Esophagus muscularis mucosa (tissue), 4 donors: ENCODE data around the gene SLC37A1. TPM values are rescaled to one million over a fixed set of nuclear protein-coding genes. Genes with fewer than 3 reads are reported as not detected.

Experiments
- DNase-seq: peaks from one replicate; pipeline ENCODE4 v3.0.0-alpha.2; 2017; ENCODE audit errors: extremely low spot score
- H3K27ac ChIP-seq, 4 donors: fragments of 200-600 bp; sonication (generic); replicated peaks in 1 of 4; 1 replicate in 3 of 4; 2 replicates in 1 of 4; pipeline ENCODE4 v1.5.1; 2016 to 2019; ENCODE audit warnings: mild to moderate bottlenecking in 1 of 4
- H3K27me3 ChIP-seq, 4 donors: fragments of 200-600 bp; sonication (generic); one replicate each; pipeline versions ENCODE4 v1.5.1 to v1.6.0; 2016 to 2019
- H3K36me3 ChIP-seq, 4 donors: fragments of 200-600 bp; sonication (generic); one replicate each; pipeline ENCODE4 v1.5.1; 2016 to 2019
- H3K4me1 ChIP-seq, 4 donors: fragments of 200-600 bp; sonication (generic); one replicate each; pipeline ENCODE4 v1.5.1; 2016 to 2019
- H3K4me3 ChIP-seq, 4 donors: fragments of 200-600 bp; sonication (generic); 1 replicate in 2 of 4; 2 replicates in 2 of 4; pipeline ENCODE4 v1.5.1; 2016 to 2019; ENCODE audit warnings: mild to moderate bottlenecking in 4 of 4, moderate library complexity in 1 of 4
- H3K9me3 ChIP-seq, 4 donors: fragments of 200-600 bp; sonication (generic); 1 replicate in 3 of 4; 2 replicates in 1 of 4; pipeline ENCODE4 v1.5.1; 2016 to 2019
- EP300 ChIP-seq: sonication (generic); formaldehyde crosslinking; IDR thresholded peaks from one replicate; pipeline ENCODE4 v1.6.1; 2017; ENCODE audit warnings: antibody characterized with exemption
- POLR2A ChIP-seq: fragments of 450-650 bp; IDR thresholded peaks from one replicate; pipeline ENCODE4 v1.6.1; 2017; ENCODE audit warnings: antibody characterized with exemption, moderate library complexity, mild to moderate bottlenecking, low read depth
- POLR2AphosphoS5 ChIP-seq, 2 donors: sonication (generic); formaldehyde crosslinking; IDR thresholded peaks; one replicate each; pipeline ENCODE4 v1.6.1; 2017; ENCODE audit warnings: antibody characterized with exemption in 2 of 2
- WGBS: methylation state at CpG from one replicate; pipeline ENCODE4 v1.1.5; 2018; 5-methylcytosine and 5-hydroxymethylcytosine counted together
- intact Hi-C: fragments of 100-400 bp; cut with DNase I; formaldehyde crosslinking; loops from one replicate; pipeline ENCODE4 v1.15.1; 2023
- total RNA-seq, 4 donors: library from RNA; depleted of rRNA; stranded (reverse); fragments of >200 nt; gene quantifications; one replicate each; pipeline versions ENCODE4 v1.1.0 to v1.2.1, GENCODE V29; 2016
- TF ChIP-seq, protein P1 (sequence below), 3 experiments: fragments of 200-600 bp in 2 of 3; fragments of 450-650 bp in 1 of 3; sonication (generic) in 2 of 3; IDR thresholded peaks; one replicate each; pipeline ENCODE4 v1.5.1; 2017 to 2019; ENCODE audit warnings: antibody characterized with exemption in 3 of 3, mild to moderate bottlenecking in 2 of 3, moderate library complexity in 1 of 3

The SLC37A1 gene
- total RNA-seq, 4 donors from 2014 or later = 5.4 to 11.1 (median 7.1) TPM

DNA sequence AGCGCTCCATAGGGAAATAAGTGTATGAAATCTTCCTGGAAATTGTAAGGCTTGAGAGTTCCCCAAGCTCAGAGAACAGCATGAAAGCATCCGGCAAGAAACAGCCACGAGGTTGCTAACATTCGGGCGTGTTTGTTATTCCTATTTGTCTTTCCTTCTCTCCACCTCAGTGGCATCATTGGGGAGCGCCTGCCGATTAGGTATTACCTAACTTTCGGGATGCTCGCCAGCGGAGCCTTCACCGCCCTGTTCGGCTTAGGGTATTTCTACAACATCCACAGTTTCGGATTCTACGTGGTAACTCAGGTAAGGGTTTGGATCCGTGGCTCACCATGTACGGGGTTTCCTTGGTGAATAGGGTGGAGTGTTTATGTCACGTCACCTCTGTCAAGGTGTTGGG, 25.7 kb downstream of the SLC37A1 start:
- Histone ChIP-seq H3K27ac (no peak overlapping the region), H3K4me1 (peaks cover 0 to 9% (median 4%) of the 10 kb centered on the region in 4 donors), H3K27me3 (no peaks in the 10 kb centered on the region), H3K9me3 (no peaks in the 10 kb centered on the region), H3K36me3 (peaks cover 0 to 74% (median 49%) of the 10 kb centered on the region in 4 donors), H3K4me3 (no peak overlapping the region)
- intact Hi-C loops = loop anchor here (5.0 kb wide), 1 partner anchor 72 kb away; no protein-coding TSS in a partner anchor
- no peak for DNase-seq
- TF ChIP-seq POLR2AphosphoS5 (IDR thresholded peaks at IDR 0.05) (no peak), EP300 (no peak), POLR2A (no peak)
- TF ChIP-seq, protein P1, sequence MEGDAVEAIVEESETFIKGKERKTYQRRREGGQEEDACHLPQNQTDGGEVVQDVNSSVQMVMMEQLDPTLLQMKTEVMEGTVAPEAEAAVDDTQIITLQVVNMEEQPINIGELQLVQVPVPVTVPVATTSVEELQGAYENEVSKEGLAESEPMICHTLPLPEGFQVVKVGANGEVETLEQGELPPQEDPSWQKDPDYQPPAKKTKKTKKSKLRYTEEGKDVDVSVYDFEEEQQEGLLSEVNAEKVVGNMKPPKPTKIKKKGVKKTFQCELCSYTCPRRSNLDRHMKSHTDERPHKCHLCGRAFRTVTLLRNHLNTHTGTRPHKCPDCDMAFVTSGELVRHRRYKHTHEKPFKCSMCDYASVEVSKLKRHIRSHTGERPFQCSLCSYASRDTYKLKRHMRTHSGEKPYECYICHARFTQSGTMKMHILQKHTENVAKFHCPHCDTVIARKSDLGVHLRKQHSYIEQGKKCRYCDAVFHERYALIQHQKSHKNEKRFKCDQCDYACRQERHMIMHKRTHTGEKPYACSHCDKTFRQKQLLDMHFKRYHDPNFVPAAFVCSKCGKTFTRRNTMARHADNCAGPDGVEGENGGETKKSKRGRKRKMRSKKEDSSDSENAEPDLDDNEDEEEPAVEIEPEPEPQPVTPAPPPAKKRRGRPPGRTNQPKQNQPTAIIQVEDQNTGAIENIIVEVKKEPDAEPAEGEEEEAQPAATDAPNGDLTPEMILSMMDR (IDR thresholded peaks at IDR 0.05) = no peak
- 91% methylated on average over 17 of the region's 17 CpGs for WGBS

DNA sequence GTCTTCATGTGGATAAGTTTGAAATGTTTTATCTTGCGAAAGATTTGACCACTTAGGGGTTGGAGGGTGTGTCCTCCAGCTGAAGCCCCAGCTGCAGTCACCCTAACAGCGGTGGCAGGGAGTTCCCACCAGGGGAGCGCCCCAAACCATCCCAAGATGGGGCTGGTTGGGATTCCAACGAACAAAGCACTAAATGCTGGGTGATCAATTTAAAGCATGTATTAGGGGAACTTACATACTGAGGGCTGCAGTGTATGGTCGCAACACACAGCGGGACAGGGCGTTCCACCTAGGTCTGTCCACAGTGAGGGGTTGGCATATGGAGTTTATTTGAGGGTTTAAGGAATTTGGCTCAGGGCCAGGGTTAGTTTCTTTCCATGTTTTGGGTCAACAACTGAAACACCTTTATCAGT, 26.3 kb downstream of the SLC37A1 start:
- H3K27me3 ChIP-seq = no peaks in the 10 kb centered on the region

DNA sequence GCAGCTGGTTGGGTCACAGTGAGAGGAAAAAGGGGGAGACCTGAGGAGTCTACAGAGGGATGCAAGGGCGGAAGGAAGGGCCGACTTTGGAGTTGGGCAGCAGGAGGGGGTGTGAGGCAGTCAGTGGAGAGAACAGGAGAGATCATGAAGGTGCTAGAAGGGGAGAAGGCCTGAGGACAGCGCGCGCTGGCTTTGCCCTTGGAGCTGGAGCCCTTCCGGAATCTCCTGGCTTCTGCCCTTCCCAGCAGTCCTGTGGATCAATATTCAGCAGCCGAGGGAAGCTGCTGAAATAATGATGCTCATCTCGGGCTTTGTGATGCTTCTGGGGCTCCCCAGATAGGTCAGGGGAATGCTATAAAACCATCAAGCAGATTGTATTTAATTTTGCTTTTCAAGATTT, 26.7 kb downstream of the SLC37A1 start:
- intact Hi-C loops = no loop called here
- 84% methylated on average over 8 of the region's 8 CpGs for WGBS

More for the DNA sequence above, 26.3 kb downstream of the SLC37A1 start:
- 88% methylated on average over 7 of the region's 7 CpGs for WGBS
- Histone ChIP-seq H3K4me3 (no peak overlapping the region), H3K27ac (no peak overlapping the region), H3K36me3 (peaks cover 0 to 73% (median 49%) of the 10 kb centered on the region in 4 donors), H3K9me3 (no peaks in the 10 kb centered on the region), H3K4me1 (peaks cover 0 to 9% (median 4%) of the 10 kb centered on the region in 4 donors)
- no peak for DNase-seq
- intact Hi-C loops = loop anchor here (5.0 kb wide), 1 partner anchor 73 kb away; no protein-coding TSS in a partner anchor
- no peak for TF ChIP-seq EP300
- TF ChIP-seq, protein P1 (IDR thresholded peaks at IDR 0.05) = no peak
- no peak for TF ChIP-seq POLR2AphosphoS5 (IDR thresholded peaks at IDR 0.05)

DNA sequence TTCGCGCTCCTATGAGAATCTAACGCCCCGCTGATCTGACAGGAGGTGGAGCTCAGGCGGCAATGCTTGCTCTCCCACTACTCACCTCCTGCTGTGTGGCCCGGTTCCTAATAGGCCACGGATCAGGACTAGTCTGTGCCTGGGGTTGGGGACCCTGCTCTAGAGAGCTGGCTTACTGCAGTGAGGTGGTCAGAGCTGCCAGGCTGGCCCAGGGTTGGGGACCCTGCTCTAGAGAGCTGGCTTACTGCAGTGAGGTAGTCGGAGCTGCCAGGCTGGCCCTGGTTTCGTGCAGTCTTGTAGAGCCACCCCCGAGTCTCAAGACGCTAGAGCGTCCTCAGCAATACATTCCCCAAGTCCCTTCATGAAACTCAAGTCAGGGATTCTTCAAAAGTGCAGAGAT, 27.5 kb downstream of the SLC37A1 start:
- H3K27me3 ChIP-seq = no peaks in the 10 kb centered on the region
- H3K9me3 ChIP-seq = no peaks in the 10 kb centered on the region
- peaks cover 0 to 9% (median 4%) of the 10 kb centered on the region in 4 donors for H3K4me1 ChIP-seq
- DNase-seq = no peak
- 81% methylated on average over 9 of the region's 12 CpGs for WGBS
- intact Hi-C loops = no loop called here
- TF ChIP-seq EP300 = no peak
- no peak for TF ChIP-seq POLR2AphosphoS5 (IDR thresholded peaks at IDR 0.05)
- no peak for TF ChIP-seq POLR2A
- TF ChIP-seq, protein P1 (IDR thresholded peaks at IDR 0.05) = no peak
- H3K36me3 ChIP-seq = peaks cover 0 to 73% (median 57%) of the 10 kb centered on the region in 4 donors
- no peak overlapping the region for H3K27ac ChIP-seq
- no peak overlapping the region for H3K4me3 ChIP-seq

More for the DNA sequence above, 26.7 kb downstream of the SLC37A1 start:
- TF ChIP-seq POLR2A (no peak), POLR2AphosphoS5 (IDR thresholded peaks at IDR 0.05) (no peak), EP300 (no peak)
- TF ChIP-seq, protein P1 (IDR thresholded peaks at IDR 0.05) = no peak
- H3K27me3 ChIP-seq = no peaks in the 10 kb centered on the region
- H3K36me3 ChIP-seq = peaks cover 0 to 73% (median 50%) of the 10 kb centered on the region in 4 donors
- H3K27ac ChIP-seq = no peak overlapping the region
- peaks cover 0 to 9% (median 4%) of the 10 kb centered on the region in 4 donors for H3K4me1 ChIP-seq
- no peaks in the 10 kb centered on the region for H3K9me3 ChIP-seq
- H3K4me3 ChIP-seq = no peak overlapping the region
- DNase-seq = no peak

DNA sequence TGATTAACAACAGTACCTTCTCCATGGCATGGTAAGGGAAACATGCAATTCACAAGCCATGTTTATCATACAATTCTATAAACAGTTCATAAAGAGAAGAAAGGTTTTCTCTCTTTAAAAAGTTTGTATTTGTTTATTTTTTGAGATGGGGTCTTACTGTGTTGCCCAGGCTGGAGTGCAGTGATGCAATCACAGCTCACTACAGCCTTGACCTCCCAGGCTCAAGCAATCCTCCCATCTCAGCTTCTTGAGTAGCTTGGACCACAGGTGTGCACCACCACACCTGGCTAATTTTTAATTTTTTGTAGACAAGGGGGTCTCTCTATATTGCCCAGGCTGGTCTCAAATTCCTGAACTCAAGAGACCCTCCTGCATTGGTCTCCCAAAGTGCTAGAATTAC, 28.0 kb downstream of the SLC37A1 start:
- Histone ChIP-seq H3K36me3 (peaks cover 2 to 74% (median 57%) of the 10 kb centered on the region in 4 donors), H3K27ac (no peak overlapping the region), H3K4me3 (no peak overlapping the region), H3K4me1 (peaks cover 0 to 9% (median 4%) of the 10 kb centered on the region in 4 donors), H3K27me3 (no peaks in the 10 kb centered on the region), H3K9me3 (no peaks in the 10 kb centered on the region)
- no peak for DNase-seq
- intact Hi-C loops = no loop called here
- TF ChIP-seq, protein P1 (IDR thresholded peaks at IDR 0.05) = no peak
- TF ChIP-seq POLR2AphosphoS5 (IDR thresholded peaks at IDR 0.05) (no peak), EP300 (no peak), POLR2A (no peak)
